HEK293T (cell line): Measurements from ENCODE around the gene ZNF738.

Source experiments
- CTCF ChIA-PET: fragments of 350-600 bp; formaldehyde crosslinking; extraction: SDS; loops from one replicate; lab custom pipeline; 2021; ENCODE audit warnings: antibody characterized with exemption, inconsistent platforms; lab: Yijun Ruan, JAX
- POLR2A ChIA-PET: fragments of 350-600 bp; formaldehyde crosslinking; extraction: SDS; loops from one replicate; lab custom pipeline; 2020; ENCODE audit warnings: antibody characterized with exemption, inconsistent platforms; lab: Yijun Ruan, JAX
- DNase-seq: peaks from one replicate; pipeline ENCODE4 v3.0.0; 2012; ENCODE audit warnings: mixed read lengths; ENCODE audit errors: extremely low spot score
- ARNT ChIP-seq: fragments of 450-650 bp; IDR thresholded peaks from 2 replicates; pipeline ENCODE4 v1.6.1; 2017; ENCODE audit warnings: mild to moderate bottlenecking
- BHLHE40 ChIP-seq: fragments of 450-650 bp; IDR thresholded peaks from 2 replicates; pipeline ENCODE4 v1.6.1; 2016; ENCODE audit warnings: mild to moderate bottlenecking, moderate library complexity, borderline replicate concordance
- CTBP1 ChIP-seq: fragments of 450-650 bp; IDR thresholded peaks from 2 replicates; pipeline ENCODE4 v1.6.1; 2016; ENCODE audit warnings: borderline replicate concordance
- ELF4 ChIP-seq: fragments of 450-650 bp; IDR thresholded peaks from 2 replicates; pipeline ENCODE4 v1.6.1; 2017; ENCODE audit warnings: antibody characterized with exemption
- FOXA1 ChIP-seq: fragments of 450-650 bp; IDR thresholded peaks from 2 replicates; pipeline ENCODE4 v1.6.1; 2016; ENCODE audit warnings: mild to moderate bottlenecking
- FOXK2 ChIP-seq: fragments of 450-650 bp; IDR thresholded peaks from 2 replicates; pipeline ENCODE4 v1.6.1; 2016; ENCODE audit warnings: mild to moderate bottlenecking
- FOXM1 ChIP-seq: fragments of 450-650 bp; IDR thresholded peaks from 2 replicates; pipeline ENCODE4 v1.6.1; 2017; ENCODE audit warnings: mild to moderate bottlenecking, borderline replicate concordance
- HDGF ChIP-seq: fragments of 450-650 bp; IDR thresholded peaks from 2 replicates; pipeline ENCODE4 v1.6.1; 2017; ENCODE audit warnings: antibody characterized with exemption, borderline replicate concordance
- L3MBTL2 ChIP-seq: fragments of 450-650 bp; conservative IDR thresholded peaks from 2 replicates; pipeline ENCODE4 v1.6.1; 2016; ENCODE audit warnings: mild to moderate bottlenecking
- LEF1 ChIP-seq: fragments of 450-650 bp; IDR thresholded peaks from 2 replicates; pipeline ENCODE4 v1.6.1; 2017; ENCODE audit warnings: mild to moderate bottlenecking, borderline replicate concordance
- NFRKB ChIP-seq: fragments of 450-650 bp; IDR thresholded peaks from 2 replicates; pipeline ENCODE4 v1.6.1; 2016; ENCODE audit warnings: mild to moderate bottlenecking, moderate library complexity
- SP1 ChIP-seq: fragments of 450-650 bp; IDR thresholded peaks from 2 replicates; pipeline ENCODE4 v1.6.1; 2017
- SUZ12 ChIP-seq: fragments of 450-650 bp; IDR thresholded peaks from 2 replicates; pipeline ENCODE4 v1.6.1; 2016; ENCODE audit warnings: mild to moderate bottlenecking
- TARDBP ChIP-seq: fragments of 450-650 bp; IDR thresholded peaks from 2 replicates; pipeline ENCODE4 v1.6.1; 2016
- ZNF384 ChIP-seq: fragments of 450-650 bp; IDR thresholded peaks from 2 replicates; pipeline ENCODE4 v1.6.1; 2016
- TF ChIP-seq, protein P1 (sequence below): fragments of 450-650 bp; IDR thresholded peaks from 2 replicates; pipeline ENCODE4 v1.6.1; 2016

The ZNF738 gene

DNA sequence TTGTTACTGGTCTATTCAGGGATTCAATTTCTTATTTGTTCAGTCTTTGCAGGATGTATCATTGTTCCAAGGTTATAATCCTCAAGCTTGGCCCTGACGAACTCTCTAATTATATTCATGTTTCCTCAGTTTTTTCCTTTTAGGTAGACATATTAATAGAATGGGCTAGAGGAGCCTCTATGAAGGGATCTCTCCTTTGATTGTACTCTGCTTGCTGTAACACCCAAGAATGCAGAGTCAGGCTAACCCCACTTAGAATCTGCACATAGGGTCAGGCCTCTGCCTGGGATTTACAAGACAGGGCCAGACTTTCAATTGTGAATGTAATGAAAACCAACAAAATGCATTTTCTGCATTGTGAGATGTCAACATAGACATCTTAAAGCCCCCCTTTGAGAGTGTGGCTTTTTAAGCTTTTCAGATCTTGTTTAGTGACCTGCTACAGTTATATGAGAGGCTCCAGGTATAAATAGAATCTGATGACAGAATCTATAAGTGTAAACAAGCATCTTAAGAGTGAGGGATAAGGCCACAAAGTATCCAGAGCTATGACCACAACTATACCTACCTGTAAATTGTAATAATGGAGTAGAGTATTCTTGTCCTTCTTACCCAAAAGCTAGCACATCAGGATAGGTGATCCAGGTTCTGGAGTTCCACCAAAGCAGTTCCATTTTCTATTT, 43.6 kb downstream of the ZNF738 start:
- DNase-seq: no peak
- POLR2A ChIA-PET: no interaction called here
- CTCF ChIA-PET: no interaction called here
- TF ChIP-seq ARNT (no peak), BHLHE40 (no peak), CTBP1 (no peak)
- TF ChIP-seq, protein P1, sequence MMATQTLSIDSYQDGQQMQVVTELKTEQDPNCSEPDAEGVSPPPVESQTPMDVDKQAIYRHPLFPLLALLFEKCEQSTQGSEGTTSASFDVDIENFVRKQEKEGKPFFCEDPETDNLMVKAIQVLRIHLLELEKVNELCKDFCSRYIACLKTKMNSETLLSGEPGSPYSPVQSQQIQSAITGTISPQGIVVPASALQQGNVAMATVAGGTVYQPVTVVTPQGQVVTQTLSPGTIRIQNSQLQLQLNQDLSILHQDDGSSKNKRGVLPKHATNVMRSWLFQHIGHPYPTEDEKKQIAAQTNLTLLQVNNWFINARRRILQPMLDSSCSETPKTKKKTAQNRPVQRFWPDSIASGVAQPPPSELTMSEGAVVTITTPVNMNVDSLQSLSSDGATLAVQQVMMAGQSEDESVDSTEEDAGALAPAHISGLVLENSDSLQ: no peak

DNA sequence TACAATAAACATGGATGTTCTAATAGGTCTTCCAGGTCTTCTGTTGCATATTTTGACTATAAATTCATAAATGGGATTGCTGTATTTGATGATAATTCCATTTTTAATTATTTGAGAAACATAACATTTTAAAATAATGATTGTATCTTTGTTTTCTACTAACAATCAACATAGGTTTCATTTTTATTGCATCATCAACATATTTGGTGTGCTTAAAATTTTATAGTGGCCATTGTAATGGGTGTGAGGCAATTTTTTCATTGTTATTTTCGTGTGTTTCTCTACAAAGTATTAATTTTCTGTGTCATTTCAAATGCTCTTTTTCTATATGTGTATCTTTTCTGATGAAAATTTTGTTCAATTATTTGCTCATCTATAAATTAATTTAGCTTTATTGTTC, 51.4 kb downstream of the ZNF738 start:
- no peak for DNase-seq
- CTCF ChIA-PET: no interaction called here
- no peak for TF ChIP-seq LEF1
- no peak for TF ChIP-seq SUZ12
- TF ChIP-seq TARDBP: no peak
- TF ChIP-seq HDGF: no peak
- TF ChIP-seq NFRKB: no peak
- no peak for TF ChIP-seq FOXM1
- TF ChIP-seq ARNT: no peak
- no peak for TF ChIP-seq ELF4
- POLR2A ChIA-PET: no interaction called here

DNA sequence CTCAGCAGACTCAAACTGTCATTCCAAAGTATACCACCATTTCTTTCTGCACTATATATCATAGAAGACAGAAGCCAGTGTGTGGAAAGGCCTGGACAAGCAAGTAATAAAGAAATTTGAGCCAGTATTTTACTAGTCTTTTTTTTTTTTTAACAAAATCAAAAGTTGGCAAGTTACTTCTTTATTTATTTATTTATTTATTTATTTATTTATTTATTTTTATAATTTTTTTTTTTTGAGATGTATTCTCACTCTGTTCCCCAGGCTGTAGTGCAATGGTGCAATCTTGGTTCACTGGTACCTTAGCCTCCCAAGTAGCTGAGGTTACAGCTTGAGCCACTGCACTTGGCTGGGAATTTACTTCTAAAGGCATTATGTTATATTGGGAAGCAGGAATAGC, 63.4 kb downstream of the ZNF738 start:
- ChIA-PET CTCF (no interaction called here), POLR2A (no interaction called here)
- no peak for TF ChIP-seq ARNT
- no peak for TF ChIP-seq SP1
- TF ChIP-seq ZNF384: no peak
- TF ChIP-seq, protein P1: no peak
- no peak for TF ChIP-seq FOXA1
- TF ChIP-seq HDGF: no peak
- no peak for TF ChIP-seq NFRKB
- no peak for TF ChIP-seq FOXM1
- TF ChIP-seq FOXK2: no peak
- no peak for TF ChIP-seq LEF1
- no peak for TF ChIP-seq CTBP1
- no peak for TF ChIP-seq TARDBP
- no peak for TF ChIP-seq L3MBTL2
- TF ChIP-seq ELF4: no peak
- no peak for TF ChIP-seq BHLHE40
- TF ChIP-seq SUZ12: no peak
- DNase-seq: no peak

DNA sequence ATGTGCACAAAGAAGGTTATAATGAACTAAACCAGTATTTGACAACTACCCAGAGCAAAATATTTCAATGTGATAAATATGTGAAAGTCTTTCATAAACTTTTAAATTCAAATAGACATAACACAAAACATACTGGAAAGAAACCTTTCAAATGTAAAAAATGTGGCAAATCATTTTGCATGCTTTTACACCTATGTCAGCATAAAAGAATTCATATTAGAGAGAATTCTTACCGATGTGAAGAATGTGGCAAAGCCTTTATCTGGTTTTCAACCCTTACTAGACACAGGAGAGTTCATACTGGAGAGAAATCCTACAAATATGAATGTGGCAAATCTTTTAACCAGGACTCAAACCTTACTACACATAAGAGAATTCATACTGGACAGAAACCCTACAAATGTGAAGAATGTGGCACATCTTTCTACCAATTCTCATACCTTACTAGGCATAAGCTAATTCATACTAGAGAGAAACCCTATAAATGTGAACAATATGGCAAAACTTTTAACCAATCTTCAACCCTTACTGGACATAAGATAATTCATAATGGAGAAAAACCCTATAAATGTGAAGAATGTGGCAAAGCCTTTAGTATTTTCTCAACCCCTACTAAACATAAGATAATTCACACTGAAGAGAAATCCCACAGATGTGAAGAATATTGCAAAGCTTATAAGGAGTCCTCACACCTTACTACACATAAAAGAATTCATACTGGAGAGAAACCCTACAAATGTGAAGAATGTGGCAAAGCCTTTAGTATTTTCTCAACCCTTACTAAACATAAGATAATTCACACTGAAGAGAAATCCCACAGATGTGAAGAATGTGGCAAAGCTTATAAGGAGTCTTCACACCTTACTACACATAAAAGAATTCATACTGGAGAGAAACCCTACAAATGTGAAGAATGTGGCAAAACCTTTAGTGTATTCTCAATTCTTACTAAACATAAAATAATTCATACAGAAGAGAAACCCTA, 64.5 kb downstream of the ZNF738 start:
- CTCF ChIA-PET: no interaction called here
- POLR2A ChIA-PET: no interaction called here
- DNase-seq: no peak
- TF ChIP-seq FOXK2 (no peak), HDGF (no peak), ARNT (no peak), FOXA1 (no peak), ZNF384 (no peak), BHLHE40 (no peak), ELF4 (no peak), CTBP1 (no peak), SUZ12 (no peak), L3MBTL2 (no peak), TARDBP (no peak), FOXM1 (no peak), NFRKB (no peak), LEF1 (no peak), SP1 (no peak)
- TF ChIP-seq, protein P1: no peak
